GM12878 (cell line): Measurements from ENCODE around the gene DPH6.

ENCODE experiments used
- CTCF ChIP-seq, 3 experiments: IDR thresholded peaks in 2 of 3; conservative IDR thresholded peaks in 1 of 3; 2 replicates each; pipeline ENCODE4 v1.5.1; 2011; ENCODE audit warnings: low read depth in 3 of 3, low read length in 3 of 3, mild to moderate bottlenecking in 3 of 3, control low read depth in 2 of 3, moderate library complexity in 2 of 3, inconsistent platforms in 1 of 3, mixed read lengths in 1 of 3; ENCODE audit not compliant: control insufficient read depth in 2 of 3, insufficient read depth in 1 of 3; ENCODE audit errors: extremely low read depth in 1 of 3
- NBN ChIP-seq: fragments of 450-650 bp; IDR thresholded peaks from 2 replicates; pipeline ENCODE4 v1.6.1; 2016
- NR2F1 ChIP-seq: fragments of 450-650 bp; conservative IDR thresholded peaks from 2 replicates; pipeline ENCODE4 v1.6.1; 2017; ENCODE audit warnings: mild to moderate bottlenecking
- POLR2A ChIP-seq: IDR thresholded peaks from 2 replicates; pipeline ENCODE4 v1.6.1; 2011; ENCODE audit warnings: low read depth, mild to moderate bottlenecking, low read length
- POLR2AphosphoS5 ChIP-seq: IDR thresholded peaks from 2 replicates; pipeline ENCODE4 v1.6.1; 2011; ENCODE audit warnings: mild to moderate bottlenecking, low read length, inconsistent platforms
- RAD21 ChIP-seq: IDR thresholded peaks from 2 replicates; pipeline ENCODE4 v1.6.1; 2011; ENCODE audit warnings: mild to moderate bottlenecking, low read depth, low read length, moderate library complexity; ENCODE audit not compliant: insufficient read depth
- RB1 ChIP-seq: fragments of 450-650 bp; formaldehyde crosslinking; IDR thresholded peaks from 2 replicates; pipeline ENCODE4 v1.6.1; 2017; ENCODE audit warnings: mild to moderate bottlenecking, borderline replicate concordance
- RCOR1 ChIP-seq: conservative IDR thresholded peaks from 2 replicates; pipeline ENCODE4 v1.6.1; 2012; ENCODE audit warnings: low read depth, low read length, improper control_type of control experiment
- RFX5 ChIP-seq: IDR thresholded peaks from 2 replicates; pipeline ENCODE4 v1.6.1; 2011; ENCODE audit warnings: low read depth, low read length, improper control_type of control experiment
- USF1 ChIP-seq: IDR thresholded peaks from 2 replicates; pipeline ENCODE4 v1.6.1; 2011; ENCODE audit warnings: borderline replicate concordance, low read depth, mild to moderate bottlenecking, moderate library complexity, mixed read lengths, low read length; ENCODE audit not compliant: insufficient read depth; ENCODE audit errors: extremely low read length
- ZNF274 ChIP-seq: IDR thresholded peaks from one replicate; pipeline ENCODE4 v1.8.0; 2011; ENCODE audit not compliant: insufficient read length, insufficient read depth
- TF ChIP-seq, protein P1 (sequence below): fragments of 450-650 bp; formaldehyde crosslinking; IDR thresholded peaks from 2 replicates; pipeline ENCODE4 v1.4.0; 2020; ENCODE audit warnings: mild to moderate bottlenecking, moderate library complexity
- TF ChIP-seq, protein P2 (sequence below): IDR thresholded peaks from 2 replicates; pipeline ENCODE4 v1.6.1; 2012; ENCODE audit warnings: low read depth, low read length, improper control_type of control experiment

DNA sequence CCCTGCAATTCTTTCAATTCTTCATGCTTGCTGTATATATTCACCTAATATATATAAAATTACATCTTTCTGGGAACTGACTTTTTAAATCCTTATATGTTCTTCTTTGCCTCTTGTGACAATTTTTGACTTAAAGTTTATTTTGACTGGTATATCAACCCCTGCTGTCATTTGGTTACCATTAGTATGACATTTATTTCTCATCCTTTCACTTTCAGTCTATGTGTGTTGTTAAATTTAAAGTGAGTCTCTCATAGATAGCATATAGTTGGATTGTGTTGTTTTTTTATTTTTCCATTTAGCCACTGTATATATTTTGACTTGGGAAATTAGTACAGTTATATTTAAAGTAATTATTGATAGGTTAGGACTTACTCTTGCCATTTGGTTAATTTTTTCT lies 194.9 kb downstream of the DPH6 start:
- TF ChIP-seq, protein P1, sequence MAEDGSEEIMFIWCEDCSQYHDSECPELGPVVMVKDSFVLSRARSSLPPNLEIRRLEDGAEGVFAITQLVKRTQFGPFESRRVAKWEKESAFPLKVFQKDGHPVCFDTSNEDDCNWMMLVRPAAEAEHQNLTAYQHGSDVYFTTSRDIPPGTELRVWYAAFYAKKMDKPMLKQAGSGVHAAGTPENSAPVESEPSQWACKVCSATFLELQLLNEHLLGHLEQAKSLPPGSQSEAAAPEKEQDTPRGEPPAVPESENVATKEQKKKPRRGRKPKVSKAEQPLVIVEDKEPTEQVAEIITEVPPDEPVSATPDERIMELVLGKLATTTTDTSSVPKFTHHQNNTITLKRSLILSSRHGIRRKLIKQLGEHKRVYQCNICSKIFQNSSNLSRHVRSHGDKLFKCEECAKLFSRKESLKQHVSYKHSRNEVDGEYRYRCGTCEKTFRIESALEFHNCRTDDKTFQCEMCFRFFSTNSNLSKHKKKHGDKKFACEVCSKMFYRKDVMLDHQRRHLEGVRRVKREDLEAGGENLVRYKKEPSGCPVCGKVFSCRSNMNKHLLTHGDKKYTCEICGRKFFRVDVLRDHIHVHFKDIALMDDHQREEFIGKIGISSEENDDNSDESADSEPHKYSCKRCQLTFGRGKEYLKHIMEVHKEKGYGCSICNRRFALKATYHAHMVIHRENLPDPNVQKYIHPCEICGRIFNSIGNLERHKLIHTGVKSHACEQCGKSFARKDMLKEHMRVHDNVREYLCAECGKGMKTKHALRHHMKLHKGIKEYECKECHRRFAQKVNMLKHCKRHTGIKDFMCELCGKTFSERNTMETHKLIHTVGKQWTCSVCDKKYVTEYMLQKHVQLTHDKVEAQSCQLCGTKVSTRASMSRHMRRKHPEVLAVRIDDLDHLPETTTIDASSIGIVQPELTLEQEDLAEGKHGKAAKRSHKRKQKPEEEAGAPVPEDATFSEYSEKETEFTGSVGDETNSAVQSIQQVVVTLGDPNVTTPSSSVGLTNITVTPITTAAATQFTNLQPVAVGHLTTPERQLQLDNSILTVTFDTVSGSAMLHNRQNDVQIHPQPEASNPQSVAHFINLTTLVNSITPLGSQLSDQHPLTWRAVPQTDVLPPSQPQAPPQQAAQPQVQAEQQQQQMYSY = no peak
- TF ChIP-seq POLR2A (no peak), RAD21 (no peak), CTCF (IDR thresholded peaks at IDR 0.05 in 2 of 3, conservative IDR thresholded peaks at IDR 0.05 in 1 of 3; ENCODE audit: control insufficient read depth in 2 of 3, extremely low read depth in 1 of 3, insufficient read depth in 1 of 3, low read depth in 3 of 3, low read length in 3 of 3) (no peak), RB1 (no peak), ZNF274 (no peak), RCOR1 (no peak), POLR2AphosphoS5 (no peak), NBN (no peak), RFX5 (no peak), USF1 (no peak), NR2F1 (no peak)
- TF ChIP-seq, protein P2, sequence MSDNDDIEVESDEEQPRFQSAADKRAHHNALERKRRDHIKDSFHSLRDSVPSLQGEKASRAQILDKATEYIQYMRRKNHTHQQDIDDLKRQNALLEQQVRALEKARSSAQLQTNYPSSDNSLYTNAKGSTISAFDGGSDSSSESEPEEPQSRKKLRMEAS = no peak
